Stimulated activated naive CD4-positive, alpha-beta T cell (primary cell): Measurements from ENCODE around the gene WDR20.
A peak's percentile ranks its signal among the peaks of the same experiment; 100 is the strongest.
"Not testable (repeated sequence)": the region's sequence is repeated elsewhere in the genome, so short reads cannot be mapped to it uniquely, and the experiment has no call there.

Experiments
- DNase-seq, 6 experiments: peaks; one replicate each; lab custom pipeline; 2025; lab: John Stamatoyannopoulos, UW

Gene WDR20

GRCh38 chr14:102134021-102134420 is 5.7 kb upstream of the WDR20 start:
- DNase-seq: not testable (repeated sequence)

GRCh38 chr14:102134719-102135118 is 5.0 kb upstream of the WDR20 start:
- not testable (repeated sequence) for DNase-seq

DNA sequence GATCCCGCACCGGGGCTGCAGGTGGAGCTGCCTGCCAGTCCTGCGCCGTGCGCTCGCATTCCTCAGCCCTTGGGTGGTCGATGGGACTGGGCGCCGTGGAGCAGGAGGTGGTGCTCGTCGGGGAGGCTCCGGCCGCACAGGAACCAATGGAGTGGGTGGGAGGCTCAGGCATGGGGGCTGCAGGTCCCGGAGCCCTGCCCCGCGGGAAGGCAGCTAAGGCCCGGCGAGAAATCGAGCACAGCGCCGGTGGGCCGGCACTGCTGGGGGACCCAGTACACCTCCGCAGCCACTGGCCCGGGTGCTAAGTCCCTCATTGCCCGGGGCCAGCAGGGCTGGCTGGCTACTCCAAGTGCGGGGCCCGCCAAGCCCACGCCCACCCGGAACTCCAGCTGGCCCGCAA is 4.2 kb upstream of the WDR20 start:
- not testable (repeated sequence) for DNase-seq

GRCh38 chr14:102138535-102138934 is 1.2 kb upstream of the WDR20 start:
- no peak for DNase-seq

- DNase-seq: no peak
Measured at GRCh38 chr14:102138961-102139285, 774 bp upstream of the WDR20 start.

GRCh38 chr14:102140027-102140749 is 491 bp downstream of the WDR20 start:
- DNase-seq: peak in 2 of 6 experiments; percentile 16 to 33

DNA sequence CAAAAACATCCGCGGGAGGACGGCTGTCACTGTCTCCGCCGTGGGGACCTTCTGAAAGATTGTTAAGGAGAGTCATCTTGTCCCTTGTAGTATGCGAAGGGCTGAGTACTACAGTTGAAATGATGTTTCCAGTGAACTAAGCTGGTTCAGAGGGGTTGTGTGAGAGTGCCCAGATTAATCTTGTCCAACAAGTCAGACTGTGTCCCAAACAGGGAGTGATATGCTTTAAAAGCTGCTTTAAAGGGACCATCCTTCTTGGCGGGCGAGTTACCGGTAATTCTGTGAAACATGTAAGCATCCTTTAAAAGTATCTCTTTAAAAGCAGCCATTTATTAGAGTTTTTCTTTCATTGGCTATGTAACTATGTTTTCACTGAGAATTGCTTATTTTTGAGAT is 1.1 kb downstream of the WDR20 start:
- DNase-seq: no peak

DNA sequence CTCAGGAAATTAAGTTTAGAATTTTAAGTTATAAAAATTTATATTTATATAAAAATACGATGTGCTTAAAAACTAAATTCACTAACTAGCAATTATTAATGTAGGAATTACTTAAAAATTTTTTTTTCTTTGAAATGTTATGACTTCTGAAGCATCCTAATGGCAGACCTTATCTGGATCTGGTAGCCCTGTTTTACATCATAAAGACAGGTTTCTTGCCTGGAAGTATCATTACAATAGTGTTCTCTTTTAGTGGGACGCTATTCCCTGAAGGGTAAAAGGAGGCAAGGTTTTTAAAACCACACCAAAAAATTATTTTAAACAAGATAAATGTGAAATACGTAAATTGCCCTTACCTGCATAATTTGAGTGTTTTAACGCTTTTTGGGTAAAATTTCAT is 2.1 kb downstream of the WDR20 start:
- DNase-seq: no peak

DNA sequence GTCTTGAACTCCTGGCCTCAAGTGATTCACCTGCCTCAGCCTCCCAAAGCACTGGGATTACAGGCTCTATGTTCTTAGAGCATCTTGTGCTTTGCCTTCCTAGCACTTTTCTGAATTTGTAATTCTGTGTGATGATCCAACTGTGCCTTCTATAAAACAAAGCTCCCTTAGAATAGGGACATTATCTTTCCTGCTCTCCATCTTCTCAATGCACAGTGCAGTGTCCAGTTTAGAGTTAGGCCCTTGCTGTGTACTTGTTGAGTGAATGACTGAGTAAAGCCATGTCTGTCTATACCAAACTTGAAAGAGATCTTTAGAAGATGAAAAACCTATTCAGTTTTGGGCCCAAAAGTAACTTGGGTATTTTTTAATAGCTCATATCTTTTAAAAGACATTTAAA is 5.2 kb downstream of the WDR20 start:
- no peak for DNase-seq

GRCh38 chr14:102145395-102145794 is 5.7 kb downstream of the WDR20 start:
- no peak for DNase-seq

- DNase-seq: no peak
Measured at GRCh38 chr14:102146423-102146822, 6.7 kb downstream of the WDR20 start.

- DNase-seq: no peak
Measured at GRCh38 chr14:102150083-102150482, 10.4 kb downstream of the WDR20 start.

GRCh38 chr14:102150744-102151143 is 11.0 kb downstream of the WDR20 start:
- DNase-seq: no peak

- not testable (repeated sequence) for DNase-seq
Measured at GRCh38 chr14:102151411-102151810, 11.7 kb downstream of the WDR20 start.

DNA sequence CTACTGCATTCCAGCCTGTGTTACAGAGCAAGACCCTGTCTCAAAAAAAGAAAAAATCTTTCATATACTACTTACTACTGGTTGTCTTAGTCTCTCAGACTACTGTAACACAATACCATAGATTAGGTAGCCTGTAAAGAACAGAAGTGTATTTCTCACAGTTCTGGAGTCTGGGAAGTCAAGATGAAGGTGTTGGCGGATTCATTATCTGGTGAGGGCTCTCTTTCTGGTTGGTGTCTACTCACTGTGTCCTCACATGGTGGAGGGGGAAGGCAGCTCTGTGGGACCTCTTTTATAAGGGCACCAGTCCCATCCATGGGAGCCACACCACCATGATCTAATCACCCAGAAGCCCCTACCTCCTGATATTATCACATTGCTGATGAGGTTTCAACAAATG is 14.4 kb downstream of the WDR20 start:
- no peak for DNase-seq

DNA sequence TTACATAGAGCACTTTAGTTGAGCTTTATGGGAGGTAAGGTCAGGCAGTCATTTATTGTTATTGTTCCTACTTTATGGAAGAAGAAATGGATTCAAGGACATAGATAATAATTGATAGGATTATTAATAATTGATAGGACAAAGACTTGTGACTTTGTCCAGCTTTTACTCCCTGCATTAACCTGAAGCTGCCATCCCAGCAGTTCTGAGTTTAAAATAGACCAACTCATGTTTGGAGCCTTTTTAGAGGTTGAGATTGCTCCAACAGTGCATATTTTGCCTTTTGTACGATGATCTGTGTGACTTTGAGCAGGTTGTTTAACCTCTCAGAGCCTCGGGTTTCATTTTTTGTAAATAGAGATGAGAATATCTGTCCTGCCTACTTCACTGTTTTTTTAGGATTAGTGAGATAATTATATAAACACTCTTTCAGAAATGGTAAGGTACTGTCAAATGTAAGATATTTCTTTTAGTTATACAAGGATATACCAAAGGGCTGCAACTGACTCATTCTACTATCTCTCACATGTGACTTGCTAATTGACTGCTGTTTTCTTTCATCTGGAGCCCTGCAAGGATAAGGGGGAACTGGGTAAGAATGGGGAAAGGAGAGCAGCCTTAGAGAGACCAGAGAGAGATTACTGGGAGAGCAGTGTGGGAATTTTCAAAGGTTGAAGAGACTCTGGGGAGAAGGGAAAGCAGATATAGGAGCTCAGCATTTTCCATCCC is 15.3 kb downstream of the WDR20 start:
- DNase-seq: no peak

- no peak for DNase-seq
Measured at GRCh38 chr14:102157346-102157745, 17.6 kb downstream of the WDR20 start.

- DNase-seq: no peak
Measured at GRCh38 chr14:102158797-102159196, 19.1 kb downstream of the WDR20 start.

DNA sequence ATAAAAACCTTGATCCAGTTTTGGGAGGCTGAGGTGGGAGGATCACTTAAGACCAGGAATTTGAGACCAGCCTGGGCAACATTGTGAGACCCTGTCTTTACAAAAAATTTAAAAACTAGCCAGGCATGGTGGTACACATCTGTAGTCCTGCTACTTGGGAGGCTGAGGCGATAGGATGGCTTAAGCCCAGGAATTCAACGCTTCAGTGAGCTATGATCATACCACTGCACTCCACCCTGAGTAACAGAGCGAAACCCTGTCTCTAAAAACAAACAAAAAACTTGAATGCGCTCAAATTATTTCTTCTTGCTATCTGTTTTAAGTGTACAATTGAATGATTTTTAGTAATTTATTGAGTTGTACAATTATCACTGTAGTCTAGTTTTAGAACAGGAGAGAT is 20.1 kb downstream of the WDR20 start:
- no peak for DNase-seq

DNA sequence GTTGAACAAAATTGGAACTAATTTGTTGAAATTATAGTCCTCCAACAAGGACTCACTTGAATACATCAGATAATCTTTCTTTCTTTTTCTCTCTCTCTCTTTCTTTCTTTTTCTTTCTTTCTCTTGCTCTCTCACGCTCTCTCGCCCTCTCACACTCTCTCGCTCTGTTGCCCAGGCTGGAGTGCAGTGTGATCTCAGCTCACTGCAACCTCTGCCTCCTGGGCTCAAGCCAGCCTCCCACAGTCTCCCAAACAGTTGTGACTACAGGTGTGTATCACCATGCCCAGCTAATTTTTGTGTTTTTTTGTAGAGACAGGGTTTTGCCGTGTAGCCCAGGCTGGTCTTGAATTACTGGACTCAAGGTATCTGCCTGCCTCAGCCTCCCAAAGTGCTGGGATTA is 22.8 kb downstream of the WDR20 start:
- DNase-seq: no peak

GRCh38 chr14:102164241-102164641 is 24.5 kb downstream of the WDR20 start:
- DNase-seq: no peak

- DNase-seq: no peak
Measured at GRCh38 chr14:102164965-102165364, 25.3 kb downstream of the WDR20 start.

- DNase-seq: no peak
Measured at GRCh38 chr14:102170061-102170460, 30.4 kb downstream of the WDR20 start.
